Spleen (tissue), 7 donors: Measurements from ENCODE around the gene UFSP2.

Experiments used
- CTCF ChIP-seq, 11 experiments: fragments of 200-600 bp in 7 of 11; fragments of 450-650 bp in 4 of 11; sonication (generic) in 4 of 11; IDR thresholded peaks in 8 of 11; conservative IDR thresholded peaks in 3 of 11; 1 replicate in 7 of 11; 2 replicates in 4 of 11; pipeline versions ENCODE4 v1.4.0 to v1.8.0; 2016 to 2021; ENCODE audit warnings: antibody characterized with exemption in 11 of 11, inconsistent platforms in 4 of 11, mild to moderate bottlenecking in 1 of 11
- POLR2A ChIP-seq, 3 donors: fragments of 450-650 bp; IDR thresholded peaks; one replicate each; pipeline ENCODE4 v1.5.1; 2017; ENCODE audit warnings: antibody characterized with exemption in 3 of 3, mild to moderate bottlenecking in 1 of 3
- donor health status: DM: no; HTN: no; CAD: no; lungs with moderate emphysema.
- donor health status: DM: no; HTN: no; CAD: no.
- donor health status: DM: no; HTN: no; CAD: no.

DNA sequence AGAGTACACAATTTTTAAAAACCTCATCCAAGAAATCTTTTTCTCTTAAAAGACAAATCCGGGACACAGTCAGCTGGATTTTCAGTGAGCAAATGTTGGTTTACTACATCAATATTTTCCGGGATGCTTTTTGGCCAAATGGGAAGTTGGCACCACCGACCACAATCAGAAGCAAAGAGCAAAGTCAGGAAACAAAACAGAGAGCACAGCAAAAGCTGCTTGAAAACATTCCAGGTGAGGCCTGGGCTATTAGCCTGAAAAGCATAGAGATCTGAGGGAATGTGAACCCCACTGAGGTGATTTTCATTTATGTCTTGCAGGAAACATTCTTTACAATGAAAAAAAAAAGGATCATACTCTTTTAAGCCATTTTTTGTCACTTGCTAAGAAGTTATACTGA lies 63.9 kb downstream of the UFSP2 start:
- TF ChIP-seq POLR2A (IDR thresholded peaks at IDR 0.05) (no peak), CTCF (IDR thresholded peaks at IDR 0.05 in 8 of 11, conservative IDR thresholded peaks at IDR 0.05 in 3 of 11) (no peak)
